Activated CD8-positive, alpha-beta memory T cell treated with anti-CD3 and anti-CD28 coated beads for 24 hours (primary cell): ENCODE data around the gene DAGLA.
"Not testable (repeated sequence)": the region's sequence is repeated elsewhere in the genome, so short reads cannot be mapped to it uniquely, and the experiment has no call there.

ENCODE experiments used
- DNase-seq: peaks from one replicate; pipeline ENCODE4 v3.0.0-alpha.2; 2020

DAGLA gene

GRCh38 chr11:61667684-61668305, 12.4 kb upstream of the DAGLA start:
- DNase-seq, result no peak

GRCh38 chr11:61669417-61669816, 10.8 kb upstream of the DAGLA start:
- no peak for DNase-seq

DNA sequence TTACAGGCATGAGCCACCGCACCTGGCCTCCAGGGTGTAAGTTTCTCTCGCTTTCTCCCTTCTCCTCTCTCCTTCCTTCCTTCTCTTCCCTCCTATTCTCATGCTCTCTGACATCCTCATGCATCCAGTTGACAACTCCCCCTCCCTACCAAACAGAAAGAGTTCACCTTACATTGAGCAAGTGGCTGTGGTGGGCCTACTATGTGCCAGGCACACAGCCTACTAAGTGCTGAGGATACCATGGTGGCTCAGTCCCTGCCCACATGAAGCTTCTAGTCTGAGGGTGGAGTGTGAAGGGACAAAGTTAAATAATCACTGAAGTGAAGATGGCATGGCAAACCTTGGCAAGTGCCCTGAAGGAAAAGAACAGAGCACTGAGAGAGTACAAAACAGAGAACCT, 9.6 kb upstream of the DAGLA start:
- DNase-seq, result no peak

DNA sequence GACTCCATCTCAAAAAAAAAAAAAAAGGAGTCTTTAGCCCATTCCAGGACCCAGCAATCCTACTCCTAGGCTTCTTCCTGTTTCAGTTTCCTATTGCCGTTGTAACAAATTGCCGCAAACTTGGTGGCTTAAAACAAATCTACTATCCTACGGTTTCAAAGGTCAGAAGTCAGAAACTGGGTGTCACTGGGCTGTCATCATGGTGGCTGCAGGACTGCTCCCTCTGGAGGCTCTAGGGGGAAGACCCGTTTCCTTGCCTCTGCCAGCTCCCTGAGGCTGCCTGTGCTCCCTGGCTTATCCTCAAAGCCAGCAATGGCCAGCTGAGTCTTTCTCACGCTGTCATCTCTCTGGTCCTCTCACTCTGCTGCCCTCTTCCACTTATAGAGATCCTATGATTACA, 8.7 kb upstream of the DAGLA start:
- DNase-seq, result no peak

- DNase-seq, result not testable (repeated sequence)
Measured at GRCh38 chr11:61673946-61674467, 6.2 kb upstream of the DAGLA start.

DNA sequence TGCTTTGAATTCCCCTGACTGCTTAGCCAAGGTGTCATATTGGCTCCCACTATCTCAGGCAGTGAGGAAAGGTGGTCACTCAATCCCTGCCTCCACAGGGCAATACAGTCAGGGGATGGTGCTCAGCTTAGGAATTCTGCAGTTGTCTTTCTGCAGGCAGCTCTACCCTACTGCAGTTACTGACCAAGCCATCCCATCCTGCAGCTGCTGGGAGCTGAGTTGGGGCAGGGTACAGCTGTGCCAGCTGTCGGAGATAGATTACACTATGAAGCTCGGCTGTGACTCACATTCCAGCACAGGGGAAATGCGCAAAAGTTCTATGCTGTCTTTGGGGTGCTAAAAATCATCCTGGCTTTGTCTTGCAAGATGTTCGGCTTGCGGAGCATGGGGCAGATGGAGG, 4.4 kb upstream of the DAGLA start:
- DNase-seq, result no peak

GRCh38 chr11:61679296-61679695, 895 bp upstream of the DAGLA start:
- DNase-seq, result no peak

DNA sequence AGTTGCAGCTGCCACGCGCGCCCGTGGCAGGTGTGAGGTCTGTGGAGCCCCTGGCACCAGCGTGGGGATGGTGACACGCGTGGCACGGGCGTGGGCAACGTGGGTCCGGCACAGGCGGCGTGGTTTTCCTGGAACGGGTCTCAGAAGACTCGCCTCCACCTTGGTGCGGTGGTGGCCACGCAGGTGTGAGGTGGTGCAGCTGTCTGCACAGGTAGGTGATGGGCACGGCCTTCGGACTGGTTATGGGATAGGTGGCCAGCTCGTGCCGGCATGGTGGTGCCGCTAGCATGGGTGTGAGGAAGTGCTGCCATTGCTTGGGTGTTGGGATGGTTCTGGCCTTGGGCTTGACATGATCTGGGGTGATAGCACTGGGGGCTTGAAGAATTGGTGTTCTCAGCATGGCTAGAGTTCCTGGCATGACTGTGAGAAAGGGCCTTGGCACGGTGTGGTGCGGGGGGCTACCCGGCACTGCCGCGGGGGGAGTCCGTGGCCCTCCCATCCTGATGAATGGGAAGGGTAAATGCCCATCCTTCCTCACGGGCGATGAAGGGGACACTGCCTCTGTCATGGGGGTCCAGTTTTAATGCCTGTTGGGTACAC, 531 bp downstream of the DAGLA start:
- DNase-seq, result no peak

GRCh38 chr11:61682093-61682732, 2.0 kb downstream of the DAGLA start:
- no peak for DNase-seq

DNA sequence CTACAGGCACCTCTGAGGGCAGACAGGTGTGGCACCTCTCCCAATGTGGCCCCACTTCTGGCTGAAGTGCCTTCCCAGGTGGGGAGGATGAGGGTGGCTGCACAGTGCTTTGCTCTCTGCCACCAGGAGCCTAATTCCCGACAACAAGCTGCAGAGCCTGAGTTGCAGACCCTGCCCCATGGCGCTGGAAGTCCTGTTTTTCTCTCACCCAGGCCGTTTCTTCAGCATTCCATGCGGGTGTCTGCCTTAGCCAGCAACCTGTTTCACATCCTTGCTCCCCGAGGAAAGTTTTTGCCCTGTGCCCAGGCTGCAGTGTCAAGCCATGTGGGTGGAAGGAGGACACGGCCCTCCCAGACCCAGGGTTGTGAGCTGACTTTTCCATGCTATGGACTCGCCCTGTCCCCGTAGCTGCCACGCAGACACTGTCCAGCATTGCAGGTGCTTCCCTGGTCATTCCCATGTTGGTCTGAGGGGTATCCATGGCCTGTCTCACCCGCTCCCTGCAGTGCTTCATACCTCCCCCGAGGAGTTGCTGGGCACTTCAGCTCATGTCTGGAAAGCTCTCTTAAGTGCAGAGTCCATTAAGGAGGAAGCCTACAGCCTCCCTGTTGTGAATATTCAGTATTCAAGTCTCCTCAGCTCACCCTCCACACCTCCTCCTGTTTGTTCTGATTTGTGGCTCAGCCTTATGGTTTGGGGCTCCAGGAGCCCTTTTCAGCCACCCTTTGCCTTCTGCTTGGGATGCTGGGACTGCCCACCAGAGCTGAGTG, 2.9 kb downstream of the DAGLA start:
- DNase-seq, result no peak

GRCh38 chr11:61683961-61684869, 4.0 kb downstream of the DAGLA start:
- no peak for DNase-seq

- DNase-seq, result no peak
Measured at GRCh38 chr11:61684870-61685616, 4.9 kb downstream of the DAGLA start.

GRCh38 chr11:61685617-61685967, 5.4 kb downstream of the DAGLA start:
- no peak for DNase-seq

- no peak for DNase-seq
Measured at GRCh38 chr11:61686066-61686465, 5.9 kb downstream of the DAGLA start.

- DNase-seq, result no peak
Measured at GRCh38 chr11:61686469-61686868, 6.3 kb downstream of the DAGLA start.

- DNase-seq, result no peak
Measured at GRCh38 chr11:61687420-61687819, 7.2 kb downstream of the DAGLA start.

GRCh38 chr11:61688365-61689163, 8.4 kb downstream of the DAGLA start:
- no peak for DNase-seq

GRCh38 chr11:61689164-61689496, 8.9 kb downstream of the DAGLA start:
- DNase-seq, result no peak

DNA sequence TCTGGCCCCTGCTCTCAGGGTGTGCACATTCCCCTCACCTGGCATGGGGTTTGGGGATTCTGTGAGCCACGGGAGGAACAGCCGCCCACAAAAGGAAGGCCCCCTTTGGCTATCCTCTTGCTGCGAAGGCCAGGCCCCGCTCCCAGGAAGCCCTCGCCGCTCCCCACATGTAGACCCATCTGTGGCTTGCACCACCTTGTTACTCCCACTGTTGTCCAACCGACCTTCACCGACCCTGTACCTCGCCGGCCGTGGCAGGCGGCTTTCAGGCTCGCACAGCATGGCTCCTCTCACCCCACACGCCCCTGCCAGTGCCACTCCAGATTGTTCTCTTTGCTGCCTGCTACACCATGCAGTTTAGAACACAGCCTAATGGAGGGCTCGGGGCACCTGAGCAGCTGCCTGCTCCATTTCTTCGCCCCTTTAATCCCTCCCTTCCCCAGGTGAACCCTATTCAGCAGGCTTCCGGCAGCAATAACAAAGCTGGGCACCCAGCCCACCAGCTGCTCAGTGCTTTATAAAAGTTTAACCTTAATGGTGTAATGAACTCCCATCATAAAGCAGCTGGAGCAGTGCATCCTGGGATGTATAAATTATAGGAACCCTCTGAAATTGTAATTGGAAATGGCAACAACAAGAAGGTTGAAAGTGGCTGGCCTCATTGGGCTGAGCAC, 10.7 kb downstream of the DAGLA start:
- no peak for DNase-seq

DNA sequence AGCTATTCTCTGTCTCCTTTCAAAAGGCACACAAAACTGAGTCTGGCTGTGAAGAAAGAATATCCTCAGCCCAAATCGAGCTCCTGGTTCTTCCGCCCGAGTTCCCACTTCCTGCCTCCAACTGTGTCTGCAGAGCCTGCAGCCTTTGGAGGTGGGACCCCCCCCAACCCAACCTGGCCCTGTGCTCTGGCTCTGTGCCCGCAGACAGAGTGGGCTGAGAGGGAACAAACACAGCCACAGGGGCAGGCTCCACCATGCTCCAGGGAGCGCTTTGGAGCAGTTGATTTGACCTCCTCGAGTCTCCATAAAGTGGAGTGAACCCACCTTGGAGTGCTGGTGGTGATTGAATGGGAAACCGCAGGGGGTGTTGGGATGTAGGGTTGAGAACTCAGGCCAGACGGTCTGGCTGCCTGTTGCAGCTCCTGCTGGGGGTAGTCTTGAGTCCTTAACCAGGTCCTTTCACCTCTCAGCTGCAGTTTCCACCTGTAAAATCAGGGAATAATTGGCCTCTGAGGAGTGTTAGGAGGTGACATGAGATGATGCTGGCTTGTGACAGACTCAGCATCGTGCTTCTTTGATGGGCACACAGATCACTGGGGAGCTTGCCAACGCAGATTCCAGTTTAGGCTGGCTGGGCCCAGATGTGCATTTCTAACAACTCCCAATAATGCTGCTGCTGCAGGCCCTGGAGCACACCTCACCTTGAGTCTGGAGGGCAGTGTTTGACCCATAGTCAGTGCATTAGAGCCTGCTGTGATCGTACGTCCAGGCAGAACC, 11.4 kb downstream of the DAGLA start:
- no peak for DNase-seq
